ENCODE measurements around the gene CA7.
"Not testable (repeated sequence)": the region's sequence is repeated elsewhere in the genome, so short reads cannot be mapped to it uniquely, and the experiment has no call there.

CA7 gene

GRCh38 chr16:66847533-66848067, 3.4 kb downstream of the CA7 start:
- no peak for DNase-seq

GRCh38 chr16:66848172-66848571, 4.0 kb downstream of the CA7 start:
- DNase-seq, result no peak

GRCh38 chr16:66849021-66849420, 4.8 kb downstream of the CA7 start:
- DNase-seq, result no peak

GRCh38 chr16:66849549-66849948, 5.3 kb downstream of the CA7 start:
- no peak for DNase-seq

- DNase-seq, result no peak
Measured at GRCh38 chr16:66850115-66850815, 6.1 kb downstream of the CA7 start.

GRCh38 chr16:66851166-66851964, 7.2 kb downstream of the CA7 start:
- DNase-seq, result no peak

- DNase-seq, result no peak
Measured at GRCh38 chr16:66853261-66854139, 9.3 kb downstream of the CA7 start.

GRCh38 chr16:66856184-66856730, 12.0 kb downstream of the CA7 start:
- no peak for DNase-seq

GRCh38 chr16:66856801-66857200, 12.6 kb downstream of the CA7 start:
- DNase-seq, result no peak

- DNase-seq, result no peak
Measured at GRCh38 chr16:66857437-66857836, 13.2 kb downstream of the CA7 start.

- peak; percentile 16 for DNase-seq
Measured at GRCh38 chr16:66858740-66859396, 14.7 kb downstream of the CA7 start.

GRCh38 chr16:66859397-66860068, 15.3 kb downstream of the CA7 start:
- DNase-seq, result no peak

- no peak for DNase-seq
Measured at GRCh38 chr16:66862023-66862520, 17.9 kb downstream of the CA7 start.

- no peak for DNase-seq
Measured at GRCh38 chr16:66863707-66864106, 19.5 kb downstream of the CA7 start.

- DNase-seq, result no peak
Measured at GRCh38 chr16:66869424-66869823, 25.2 kb downstream of the CA7 start.

GRCh38 chr16:66871363-66871762, 27.1 kb downstream of the CA7 start:
- DNase-seq, result not testable (repeated sequence)

- no peak for DNase-seq
Measured at GRCh38 chr16:66871840-66872239, 27.6 kb downstream of the CA7 start.

GRCh38 chr16:66872559-66872942, 28.3 kb downstream of the CA7 start:
- no peak for DNase-seq

GRCh38 chr16:66872943-66873684, 28.9 kb downstream of the CA7 start:
- peak; percentile 35 for DNase-seq

GRCh38 chr16:66873685-66874055, 29.5 kb downstream of the CA7 start:
- no peak for DNase-seq

All from NCI-H446 treated with DMSO at 0.1 percent for 48 hours (cell line).